ENCODE results near the gene CHCHD6.

Gene CHCHD6

GRCh38 chr3:126665221-126665936 is 38.7 kb upstream of the CHCHD6 start:
- DNase-seq (ENCODE audit: low spot score), result no peak
- Histone ChIP-seq H3K27ac (no peak overlapping the region), H3K4me3 (no peak overlapping the region)
- no peak for TF ChIP-seq CTCF (IDR thresholded peaks at IDR 0.05)

GRCh38 chr3:126665959-126666657 is 37.9 kb upstream of the CHCHD6 start:
- Histone ChIP-seq H3K27ac (no peak overlapping the region), H3K4me3 (no peak overlapping the region)
- DNase-seq (ENCODE audit: low spot score), result no peak
- no peak for TF ChIP-seq CTCF (IDR thresholded peaks at IDR 0.05)

GRCh38 chr3:126666658-126667528 is 37.1 kb upstream of the CHCHD6 start:
- Histone ChIP-seq H3K27ac (no peak overlapping the region), H3K4me3 (no peak overlapping the region)
- TF ChIP-seq CTCF (IDR thresholded peaks at IDR 0.05), result no peak
- DNase-seq (ENCODE audit: low spot score), result no peak

GRCh38 chr3:126667631-126668449 is 36.2 kb upstream of the CHCHD6 start:
- no peak for DNase-seq (ENCODE audit: low spot score)
- H3K4me3 ChIP-seq, result no peak overlapping the region
- TF ChIP-seq CTCF (IDR thresholded peaks at IDR 0.05), result no peak

GRCh38 chr3:126668450-126669401 is 35.3 kb upstream of the CHCHD6 start:
- no peak overlapping the region for H3K27ac ChIP-seq
- DNase-seq (ENCODE audit: low spot score), result no peak
- no peak overlapping the region for H3K4me3 ChIP-seq
- no peak for TF ChIP-seq CTCF (IDR thresholded peaks at IDR 0.05)

More at GRCh38 chr3:126667631-126668449, 36.2 kb upstream of the CHCHD6 start:
- no peak overlapping the region for H3K27ac ChIP-seq

Measured in coronary artery (tissue), 2 donors.